ENCODE data around the gene GLI2.

GLI2 gene

GRCh38 chr2:120770641-120771040, 35.0 kb downstream of the GLI2 start:
- DNase-seq (ENCODE audit: low read depth): no peak

GRCh38 chr2:120771111-120771780, 35.6 kb downstream of the GLI2 start:
- peak; percentile 92 for DNase-seq (ENCODE audit: low read depth)

GRCh38 chr2:120771781-120772208, 36.1 kb downstream of the GLI2 start:
- no peak for DNase-seq (ENCODE audit: low read depth)

GRCh38 chr2:120772261-120772660, 36.6 kb downstream of the GLI2 start:
- DNase-seq (ENCODE audit: low read depth): peak; percentile 56

GRCh38 chr2:120773186-120773800, 37.6 kb downstream of the GLI2 start:
- DNase-seq (ENCODE audit: low read depth): no peak

GRCh38 chr2:120774557-120775160, 39.0 kb downstream of the GLI2 start:
- no peak for DNase-seq (ENCODE audit: low read depth)

- DNase-seq (ENCODE audit: low read depth): no peak
Observed at GRCh38 chr2:120775194-120775593, 39.5 kb downstream of the GLI2 start.

GRCh38 chr2:120775801-120776589, 40.3 kb downstream of the GLI2 start:
- no peak for DNase-seq (ENCODE audit: low read depth)

GRCh38 chr2:120776649-120777048, 41.0 kb downstream of the GLI2 start:
- no peak for DNase-seq (ENCODE audit: low read depth)

- DNase-seq (ENCODE audit: low read depth): no peak
Observed at GRCh38 chr2:120777170-120777751, 41.6 kb downstream of the GLI2 start.

GRCh38 chr2:120777787-120778186, 42.1 kb downstream of the GLI2 start:
- DNase-seq (ENCODE audit: low read depth): no peak

GRCh38 chr2:120778244-120778643, 42.6 kb downstream of the GLI2 start:
- no peak for DNase-seq (ENCODE audit: low read depth)

- peak; percentile 89 for DNase-seq (ENCODE audit: low read depth)
Observed at GRCh38 chr2:120779781-120780283, 44.2 kb downstream of the GLI2 start.

GRCh38 chr2:120780402-120780801, 44.7 kb downstream of the GLI2 start:
- DNase-seq (ENCODE audit: low read depth): no peak

GRCh38 chr2:120783371-120783791, 47.7 kb downstream of the GLI2 start:
- peak; percentile 34 for DNase-seq (ENCODE audit: low read depth)

- DNase-seq (ENCODE audit: low read depth): no peak
Observed at GRCh38 chr2:120783969-120784372, 48.3 kb downstream of the GLI2 start.
